Gastrocnemius medialis (tissue), 4 donors: ENCODE measurements around the gene COL20A1. TPM values are rescaled to one million over a fixed set of nuclear protein-coding genes. Genes with fewer than 3 reads are reported as not detected.

Experiments
- ATAC-seq, 2 donors: fragments of 150-250 bp; one replicate each; pipeline ENCODE4 v1.9.1; 2016
- DNase-seq, 2 donors: peaks; one replicate each; pipeline ENCODE4 v3.0.0-alpha.2; 2019
- H3K27ac ChIP-seq, 4 donors: fragments of 200-600 bp; sonication (generic); 1 replicate in 1 of 4; 2 replicates in 3 of 4; pipeline ENCODE4 v1.5.1; 2016 to 2018; ENCODE audit warnings: mild to moderate bottlenecking in 2 of 4, moderate library complexity in 1 of 4
- H3K27me3 ChIP-seq, 3 donors: fragments of 200-600 bp; sonication (generic) in 2 of 3; 1 replicate in 1 of 3; 2 replicates in 2 of 3; pipeline versions ENCODE4 v1.5.1 to v1.6.0; 2016 to 2019; ENCODE audit warnings: mild to moderate bottlenecking in 1 of 3, moderate library complexity in 1 of 3
- H3K36me3 ChIP-seq, 2 donors: fragments of 200-600 bp; sonication (generic) in 1 of 2; one replicate each; pipeline ENCODE4 v1.5.1; 2017 to 2018
- H3K4me1 ChIP-seq, 2 donors: fragments of 200-600 bp; sonication (generic) in 1 of 2; one replicate each; pipeline ENCODE4 v1.5.1; 2016 to 2017; ENCODE audit warnings: mild to moderate bottlenecking in 2 of 2
- H3K4me3 ChIP-seq, 4 donors: fragments of 200-600 bp; sonication (generic) in 3 of 4; 1 replicate in 1 of 4; 2 replicates in 3 of 4; pipeline ENCODE4 v1.5.1; 2016 to 2019; ENCODE audit warnings: mild to moderate bottlenecking in 2 of 4
- H3K9me3 ChIP-seq, 3 donors: fragments of 200-600 bp; sonication (generic) in 2 of 3; 1 replicate in 1 of 3; 2 replicates in 2 of 3; pipeline ENCODE4 v1.5.1; 2016 to 2019
- POLR2A ChIP-seq, 2 donors: fragments of 450-650 bp; IDR thresholded peaks; one replicate each; pipeline ENCODE4 v1.6.1; 2017; ENCODE audit warnings: antibody characterized with exemption in 2 of 2, mild to moderate bottlenecking in 2 of 2, moderate library complexity in 2 of 2
- in situ Hi-C, 4 donors: fragments of 200-750 bp; cut with MboI; loops; one replicate each; pipeline versions ENCODE4 v1.15.0 to v1.8.0; 2017; ENCODE audit warnings: low sequenced_read_pairs in 4 of 4
- intact Hi-C: fragments of 100-400 bp; cut with DNase I; formaldehyde crosslinking; loops from one replicate; pipeline ENCODE4 v1.15.1; 2023; ENCODE audit warnings: low total_unique reads
- total RNA-seq, 4 donors: library from RNA; depleted of rRNA; stranded (reverse); fragments of >200 nt; gene quantifications; one replicate each; pipeline versions ENCODE4 v1.1.0 to v1.2.3, GENCODE V29; 2016
- TF ChIP-seq, protein P1 (sequence below), 5 experiments: fragments of 450-650 bp in 3 of 5; fragments of 200-600 bp in 2 of 5; sonication (generic) in 2 of 5; IDR thresholded peaks in 4 of 5; conservative IDR thresholded peaks in 1 of 5; 1 replicate in 4 of 5; 2 replicates in 1 of 5; pipeline ENCODE4 v1.5.1; 2016 to 2019; ENCODE audit warnings: antibody characterized with exemption in 5 of 5, mild to moderate bottlenecking in 3 of 5, moderate library complexity in 3 of 5

The COL20A1 gene
- total RNA-seq, 4 donors from 2014 or later, result 0.23 TPM; not detected in 3

DNA sequence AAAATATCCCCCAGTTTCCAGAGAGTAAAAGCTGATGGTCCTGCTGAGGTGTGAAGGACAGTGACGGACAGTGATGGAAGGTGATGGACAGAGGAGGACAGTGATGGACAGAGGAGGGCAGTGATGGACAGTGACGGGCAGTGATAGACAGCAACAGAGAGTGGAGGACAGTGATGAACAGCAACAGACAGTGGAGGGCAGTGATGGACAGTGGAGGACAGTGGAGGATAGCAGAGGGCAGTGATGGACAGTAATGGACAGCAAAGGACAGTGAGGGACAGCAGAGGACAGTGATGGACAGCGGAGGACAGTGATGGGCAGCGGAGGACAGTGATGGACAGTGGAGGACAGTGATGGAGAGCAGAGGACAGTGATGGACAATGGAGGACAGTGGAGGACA lies 36.0 kb upstream of the COL20A1 start:
- no peak for TF ChIP-seq POLR2A (IDR thresholded peaks at IDR 0.05)
- TF ChIP-seq, protein P1, sequence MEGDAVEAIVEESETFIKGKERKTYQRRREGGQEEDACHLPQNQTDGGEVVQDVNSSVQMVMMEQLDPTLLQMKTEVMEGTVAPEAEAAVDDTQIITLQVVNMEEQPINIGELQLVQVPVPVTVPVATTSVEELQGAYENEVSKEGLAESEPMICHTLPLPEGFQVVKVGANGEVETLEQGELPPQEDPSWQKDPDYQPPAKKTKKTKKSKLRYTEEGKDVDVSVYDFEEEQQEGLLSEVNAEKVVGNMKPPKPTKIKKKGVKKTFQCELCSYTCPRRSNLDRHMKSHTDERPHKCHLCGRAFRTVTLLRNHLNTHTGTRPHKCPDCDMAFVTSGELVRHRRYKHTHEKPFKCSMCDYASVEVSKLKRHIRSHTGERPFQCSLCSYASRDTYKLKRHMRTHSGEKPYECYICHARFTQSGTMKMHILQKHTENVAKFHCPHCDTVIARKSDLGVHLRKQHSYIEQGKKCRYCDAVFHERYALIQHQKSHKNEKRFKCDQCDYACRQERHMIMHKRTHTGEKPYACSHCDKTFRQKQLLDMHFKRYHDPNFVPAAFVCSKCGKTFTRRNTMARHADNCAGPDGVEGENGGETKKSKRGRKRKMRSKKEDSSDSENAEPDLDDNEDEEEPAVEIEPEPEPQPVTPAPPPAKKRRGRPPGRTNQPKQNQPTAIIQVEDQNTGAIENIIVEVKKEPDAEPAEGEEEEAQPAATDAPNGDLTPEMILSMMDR (IDR thresholded peaks at IDR 0.05 in 4 of 5, conservative IDR thresholded peaks at IDR 0.05 in 1 of 5), result no peak
- in situ Hi-C loops, result no loop called here
- Histone ChIP-seq H3K4me3 (no peak overlapping the region), H3K9me3 (no peaks in the 10 kb centered on the region), H3K27ac (no peak overlapping the region), H3K27me3 (peaks cover 33 to 56% (median 45%) of the 10 kb centered on the region in 3 donors), H3K4me1 (no peaks in the 10 kb centered on the region), H3K36me3 (no peaks in the 10 kb centered on the region)
- intact Hi-C loops, result no loop called here
- ATAC-seq (no peak), DNase-seq (no peak)

DNA sequence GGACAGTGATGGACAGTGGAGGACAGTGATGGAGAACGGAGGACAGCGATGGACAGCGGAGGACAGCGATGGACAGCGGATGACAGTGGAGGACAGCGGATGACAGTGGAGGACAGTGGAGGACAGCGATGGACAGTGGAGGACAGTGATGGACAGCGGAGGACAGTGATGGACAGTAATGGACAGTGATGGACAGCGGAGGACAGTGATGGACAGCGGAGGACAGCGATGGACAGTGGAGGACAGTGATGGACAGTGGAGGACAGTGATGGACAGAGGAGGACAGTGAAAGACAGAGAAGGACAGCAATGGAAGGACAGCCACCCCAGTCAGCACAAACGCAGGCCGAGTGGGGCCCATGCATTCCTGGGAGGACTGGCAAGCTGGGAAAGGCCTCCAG lies 35.4 kb upstream of the COL20A1 start:
- DNase-seq, result no peak
- no peak for ATAC-seq
- no peaks in the 10 kb centered on the region for H3K4me1 ChIP-seq
- intact Hi-C loops, result no loop called here
- TF ChIP-seq POLR2A (IDR thresholded peaks at IDR 0.05), result no peak
- TF ChIP-seq, protein P1 (IDR thresholded peaks at IDR 0.05 in 4 of 5, conservative IDR thresholded peaks at IDR 0.05 in 1 of 5), result no peak
- in situ Hi-C loops, result no loop called here
- H3K27ac ChIP-seq, result no peak overlapping the region
- H3K36me3 ChIP-seq, result no peaks in the 10 kb centered on the region
- H3K27me3 ChIP-seq, result peaks cover 33 to 50% (median 41%) of the 10 kb centered on the region in 3 donors
- H3K4me3 ChIP-seq, result no peak overlapping the region
- no peaks in the 10 kb centered on the region for H3K9me3 ChIP-seq

DNA sequence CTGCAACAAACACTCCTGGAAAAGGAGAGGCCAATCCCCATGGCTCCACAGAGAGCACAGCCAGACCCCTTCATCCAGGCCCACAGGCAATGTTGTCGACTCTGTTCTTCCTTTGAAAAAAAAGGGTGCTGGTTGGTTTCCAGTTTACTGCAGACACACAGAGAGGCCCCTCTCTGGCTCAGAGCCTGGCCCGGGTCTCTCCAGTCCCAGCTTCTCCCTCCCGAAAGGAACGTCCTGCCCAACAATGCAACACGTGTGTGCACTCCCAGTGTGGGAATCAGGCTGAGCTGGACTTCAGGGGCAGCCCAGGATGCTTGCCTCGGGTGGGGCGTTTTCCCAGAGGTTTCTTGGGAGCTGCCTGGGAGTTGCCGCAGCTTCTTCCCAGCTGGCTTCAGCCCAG lies 34.2 kb upstream of the COL20A1 start:
- no peaks in the 10 kb centered on the region for H3K4me1 ChIP-seq
- no peak for ATAC-seq

DNA sequence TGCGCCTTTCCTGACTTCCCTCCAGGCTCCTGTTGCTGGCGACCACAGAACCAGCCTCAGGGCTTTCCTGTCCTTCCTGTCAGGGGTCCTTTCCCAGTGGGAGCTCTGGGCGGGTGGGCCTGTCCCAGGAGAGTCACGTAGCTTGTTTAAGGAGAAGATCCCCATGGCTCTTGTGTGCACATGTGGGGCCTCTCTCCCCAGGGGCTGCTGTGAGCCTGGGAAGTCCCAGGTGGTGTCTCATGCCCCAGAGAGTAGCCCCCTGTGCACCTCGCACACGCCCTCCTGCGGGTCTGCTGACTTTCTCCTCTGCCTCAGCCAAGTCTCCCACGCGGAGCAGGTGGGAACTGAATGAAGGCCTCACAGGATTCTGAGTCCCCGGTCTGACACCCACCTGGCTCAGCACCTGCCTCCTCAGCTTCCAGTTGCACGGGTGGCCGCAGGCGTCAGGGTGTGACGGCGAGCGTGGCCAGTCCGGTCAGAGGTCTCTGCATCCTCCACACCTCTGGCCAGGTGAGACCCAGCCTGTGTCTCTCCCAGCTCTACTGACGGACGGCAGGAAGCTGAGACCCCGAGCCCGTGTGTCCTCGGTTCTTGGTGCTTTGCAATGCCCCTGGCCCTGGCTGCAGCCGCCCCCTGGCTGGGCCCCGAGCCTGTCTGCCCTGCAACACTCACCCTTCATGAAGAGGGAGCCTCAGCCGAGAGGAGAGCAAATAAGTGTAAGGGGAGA lies 33.1 kb upstream of the COL20A1 start:
- no peak for TF ChIP-seq POLR2A (IDR thresholded peaks at IDR 0.05)
- TF ChIP-seq, protein P1 (IDR thresholded peaks at IDR 0.05 in 4 of 5, conservative IDR thresholded peaks at IDR 0.05 in 1 of 5), result no peak
- H3K4me3 ChIP-seq, result no peak overlapping the region
- in situ Hi-C loops (no loop called here), intact Hi-C loops (no loop called here)
- no peaks in the 10 kb centered on the region for H3K36me3 ChIP-seq
- no peaks in the 10 kb centered on the region for H3K9me3 ChIP-seq
- H3K27me3 ChIP-seq, result peaks cover 26 to 43% (median 39%) of the 10 kb centered on the region in 3 donors
- H3K4me1 ChIP-seq, result no peaks in the 10 kb centered on the region
- DNase-seq (no peak), ATAC-seq (no peak)
- H3K27ac ChIP-seq, result no peak overlapping the region

More for the DNA sequence above, 34.2 kb upstream of the COL20A1 start:
- Histone ChIP-seq H3K4me3 (no peak overlapping the region), H3K9me3 (no peaks in the 10 kb centered on the region), H3K27me3 (peaks cover 26 to 46% (median 34%) of the 10 kb centered on the region in 3 donors), H3K27ac (no peak overlapping the region), H3K36me3 (no peaks in the 10 kb centered on the region)
- no peak for DNase-seq
- intact Hi-C loops (no loop called here), in situ Hi-C loops (no loop called here)
- TF ChIP-seq, protein P1 (IDR thresholded peaks at IDR 0.05 in 4 of 5, conservative IDR thresholded peaks at IDR 0.05 in 1 of 5), result no peak
- TF ChIP-seq POLR2A (IDR thresholded peaks at IDR 0.05), result no peak
